Neural cell (in vitro differentiated cells): ENCODE measurements around the gene MAPK11.

Source experiments
- CTCF ChIP-seq: fragments of 450-650 bp; IDR thresholded peaks from 2 replicates; pipeline ENCODE4 v1.5.1; 2014; ENCODE audit warnings: antibody characterized with exemption, mild to moderate bottlenecking, moderate library complexity; ENCODE audit not compliant: poor library complexity, severe bottlenecking
- EP300 ChIP-seq: fragments of 450-650 bp; conservative IDR thresholded peaks from 2 replicates; pipeline ENCODE4 v1.6.1; 2014; ENCODE audit warnings: antibody characterized with exemption, mild to moderate bottlenecking, moderate library complexity; ENCODE audit not compliant: poor library complexity, severe bottlenecking
- EZH2 ChIP-seq: fragments of 200-600, 300-800 bp; shearing (Covaris generic), sonication (generic); IDR thresholded peaks from 2 replicates; pipeline ENCODE4 v1.6.1; 2014; ENCODE audit warnings: antibody characterized with exemption, low read length, borderline replicate concordance, mild to moderate bottlenecking; ENCODE audit not compliant: insufficient read depth, poor library complexity, severe bottlenecking
- MXI1 ChIP-seq: fragments of 450-650 bp; conservative IDR thresholded peaks from 2 replicates; pipeline ENCODE4 v1.6.1; 2014; ENCODE audit warnings: antibody characterized with exemption, mild to moderate bottlenecking; ENCODE audit not compliant: poor library complexity, severe bottlenecking
- POLR2AphosphoS5 ChIP-seq: IDR thresholded peaks from 2 replicates; pipeline ENCODE4 v1.6.1; 2012
- REST ChIP-seq: IDR thresholded peaks from 2 replicates; pipeline ENCODE4 v1.6.1; 2012; ENCODE audit warnings: borderline replicate concordance
- TAF1 ChIP-seq: IDR thresholded peaks from 2 replicates; pipeline ENCODE4 v1.6.1; 2012; ENCODE audit warnings: low read depth

DNA sequence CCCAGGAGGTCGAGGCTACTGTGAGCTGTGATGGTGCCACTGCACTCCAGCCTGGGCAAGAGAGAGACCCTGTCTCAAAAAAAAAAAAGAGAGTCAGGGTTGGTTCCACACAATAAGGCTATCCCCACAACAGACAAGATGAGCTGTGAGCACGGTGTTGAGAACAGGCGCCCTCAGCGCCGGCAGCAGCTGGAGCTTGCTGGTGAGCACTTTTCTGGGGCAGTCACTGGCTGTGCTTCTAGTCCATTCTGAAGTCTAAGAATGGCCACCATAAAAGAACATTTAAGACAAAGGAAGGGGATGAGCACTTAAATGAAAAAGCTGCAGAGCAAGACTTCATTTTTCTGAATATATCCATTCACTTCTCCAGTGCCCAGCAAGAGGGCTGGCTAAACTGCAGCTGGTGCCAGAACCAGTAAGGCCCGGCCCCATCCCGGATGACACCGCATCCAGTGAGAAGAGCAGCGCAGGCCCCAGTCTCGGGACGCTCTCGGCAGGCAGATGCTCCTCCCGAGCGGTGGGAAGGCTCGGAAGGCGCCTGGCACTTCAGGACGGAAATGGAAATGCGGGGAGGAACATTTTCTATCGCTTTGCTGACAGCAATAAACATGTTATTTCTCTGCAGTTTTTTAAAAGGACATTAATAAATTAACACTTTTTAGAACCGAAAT lies 37.6 kb downstream of the MAPK11 start:
- TF ChIP-seq CTCF (no peak), EZH2 (no peak), EP300 (no peak), POLR2AphosphoS5 (no peak), REST (no peak), TAF1 (no peak), MXI1 (no peak)
